Mesothelial cell of epicardium (in vitro differentiated cells): ENCODE results near the gene VAT1. TPM values are rescaled to one million over a fixed set of nuclear protein-coding genes. Genes with fewer than 3 reads are reported as not detected.
"Not testable (repeated sequence)": the region's sequence is repeated elsewhere in the genome, so short reads cannot be mapped to it uniquely, and the experiment has no call there.

Source experiments
- DNase-seq, 2 experiments: peaks; one replicate each; pipeline ENCODE4 v3.0.0; 2021; ENCODE audit warnings: low spot score in 2 of 2; ENCODE audit not compliant: unreplicated experiment in 2 of 2
- H3K27ac Mint-ChIP-seq: 2 replicates; pipeline ENCODE4 v1.8.0; 2021; ENCODE audit warnings: mixed read lengths
- H3K27me3 Mint-ChIP-seq: 2 replicates; pipeline ENCODE4 v1.8.0; 2021; ENCODE audit warnings: low read depth, mixed read lengths
- H3K36me3 Mint-ChIP-seq: 2 replicates; pipeline ENCODE4 v1.8.0; 2021; ENCODE audit warnings: mixed read lengths
- H3K4me1 Mint-ChIP-seq: 2 replicates; pipeline ENCODE4 v1.8.0; 2021; ENCODE audit warnings: mixed read lengths
- H3K4me3 Mint-ChIP-seq: 2 replicates; pipeline ENCODE4 v1.8.0; 2021; ENCODE audit warnings: mild to moderate bottlenecking, moderate library complexity, mixed read lengths
- H3K9me3 Mint-ChIP-seq: 2 replicates; pipeline ENCODE4 v1.8.0; 2021; ENCODE audit warnings: mixed read lengths
- CTCF ChIP-seq: fragments of 200-600 bp; sonication (generic); IDR thresholded peaks from one replicate; pipeline ENCODE4 v1.5.0; 2021; ENCODE audit warnings: antibody characterized with exemption; ENCODE audit not compliant: unreplicated experiment
- total RNA-seq: library from RNA; stranded (reverse); gene quantifications from 3 replicates; pipeline ENCODE4 v1.2.1, GENCODE V29; 2021

Gene VAT1
- total RNA-seq, 1 donor from 2014 or later = 211 TPM

DNA sequence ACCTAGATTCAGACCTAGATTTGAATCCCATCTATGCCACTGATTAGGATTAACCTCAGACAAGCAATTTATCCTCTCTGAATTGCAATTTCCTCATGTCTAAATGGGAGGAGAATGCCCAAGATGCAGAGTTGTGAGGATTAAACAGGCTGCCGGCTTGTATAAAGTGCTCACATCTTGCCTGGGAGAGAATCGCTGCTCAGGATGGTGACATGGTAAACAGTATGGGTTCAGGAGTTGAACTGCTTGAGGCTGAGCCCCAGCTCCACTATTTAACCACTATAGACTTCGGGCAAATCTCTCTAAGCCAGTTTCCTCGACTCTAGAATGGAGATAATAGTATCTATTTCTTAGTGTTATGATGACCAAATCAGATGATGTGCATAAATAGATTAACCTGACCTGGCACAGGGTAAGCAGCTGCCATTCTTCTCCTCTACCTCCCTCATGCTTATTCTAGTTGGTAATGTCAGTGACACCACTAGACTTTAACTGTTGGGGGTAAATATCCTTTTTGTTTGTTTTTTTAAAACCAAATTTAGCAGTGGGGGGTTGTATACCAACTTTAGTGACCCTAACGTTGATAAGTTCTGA lies 24.7 kb downstream of the VAT1 start:
- H3K27ac Mint-ChIP-seq = peak overlapping the region; percentile 100
- no peaks in the 10 kb centered on the region for H3K27me3 Mint-ChIP-seq
- H3K36me3 Mint-ChIP-seq = peaks cover 9% of the 10 kb centered on the region
- H3K9me3 Mint-ChIP-seq = no peaks in the 10 kb centered on the region
- peaks cover 25% of the 10 kb centered on the region for H3K4me1 Mint-ChIP-seq
- H3K4me3 Mint-ChIP-seq = peak overlapping the region; percentile 96
- no peak for DNase-seq
- TF ChIP-seq CTCF = no peak

- not testable (repeated sequence) for H3K9me3 Mint-ChIP-seq, H3K4me1 Mint-ChIP-seq, H3K4me3 Mint-ChIP-seq, H3K27ac Mint-ChIP-seq, DNase-seq, H3K27me3 Mint-ChIP-seq
- H3K36me3 Mint-ChIP-seq = peaks cover 17% of the 10 kb centered on the region
These were observed 28.3 kb downstream of the VAT1 start for GRCh38 chr17:42993913-42994312.

GRCh38 chr17:42992872-42993271 lies 29.3 kb downstream of the VAT1 start:
- peaks cover 20% of the 10 kb centered on the region for H3K36me3 Mint-ChIP-seq
- H3K4me3 Mint-ChIP-seq = no peak overlapping the region
- DNase-seq = no peak
- H3K4me1 Mint-ChIP-seq = peaks cover 5% of the 10 kb centered on the region
- H3K27ac Mint-ChIP-seq = no peak overlapping the region
- no peak for TF ChIP-seq CTCF
- H3K27me3 Mint-ChIP-seq = no peaks in the 10 kb centered on the region
- H3K9me3 Mint-ChIP-seq = no peaks in the 10 kb centered on the region

- Mint-ChIP-seq H3K4me1 (no peaks in the 10 kb centered on the region), H3K27me3 (no peaks in the 10 kb centered on the region), H3K36me3 (peaks cover 22% of the 10 kb centered on the region), H3K4me3 (no peak overlapping the region), H3K27ac (no peak overlapping the region), H3K9me3 (no peaks in the 10 kb centered on the region)
- no peak for TF ChIP-seq CTCF
- no peak for DNase-seq
These were observed 30.7 kb downstream of the VAT1 start for GRCh38 chr17:42991471-42991870.

- Mint-ChIP-seq H3K27me3 (no peaks in the 10 kb centered on the region), H3K27ac (no peak overlapping the region), H3K4me1 (no peaks in the 10 kb centered on the region), H3K36me3 (peaks cover 22% of the 10 kb centered on the region), H3K9me3 (no peaks in the 10 kb centered on the region), H3K4me3 (no peak overlapping the region)
- no peak for TF ChIP-seq CTCF
- DNase-seq = no peak
These were observed 32.2 kb downstream of the VAT1 start for GRCh38 chr17:42989726-42990652.

DNA sequence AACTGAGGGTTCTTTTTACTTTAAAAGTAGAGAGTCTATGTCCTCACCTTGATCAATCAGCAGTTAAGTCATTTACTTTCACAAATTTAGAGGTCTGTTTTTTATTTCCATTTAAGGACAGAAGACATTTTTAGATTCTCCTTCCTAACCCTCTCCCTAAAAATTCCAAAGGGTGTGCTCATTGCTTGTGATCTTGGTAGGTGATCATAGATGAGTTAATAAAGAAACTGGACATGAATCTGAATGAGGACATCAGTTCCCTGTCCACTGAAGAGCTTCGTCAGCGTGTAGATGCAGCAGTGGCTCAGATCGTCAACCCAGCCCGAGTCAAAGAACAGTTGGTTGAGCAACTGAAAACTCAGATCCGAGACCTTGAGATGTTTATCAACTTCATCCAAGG lies 33.0 kb downstream of the VAT1 start:
- no peak overlapping the region for H3K4me3 Mint-ChIP-seq
- H3K9me3 Mint-ChIP-seq = no peaks in the 10 kb centered on the region
- H3K27ac Mint-ChIP-seq = no peak overlapping the region
- no peak for TF ChIP-seq CTCF
- no peak for DNase-seq
- H3K36me3 Mint-ChIP-seq = peaks cover 22% of the 10 kb centered on the region
- no peaks in the 10 kb centered on the region for H3K27me3 Mint-ChIP-seq
- H3K4me1 Mint-ChIP-seq = no peaks in the 10 kb centered on the region
